Stimulated activated CD4-positive, alpha-beta T cell treated with anti-CD3 and anti-CD28 coated beads, TNF-alpha, amount 100 ng/mL, for 24 hours (primary cell): Measurements from ENCODE around the gene METAP1D.
A peak's percentile ranks its signal among the peaks of the same experiment; 100 is the strongest.

Source experiments
- DNase-seq, 3 experiments: peaks; one replicate each; pipeline ENCODE4 v3.0.0-alpha.2; 2020; ENCODE audit warnings: low read depth in 3 of 3

METAP1D gene

GRCh38 chr2:172080641-172081220 is 81.0 kb downstream of the METAP1D start:
- no peak for DNase-seq

- no peak for DNase-seq
Observed at GRCh38 chr2:172081221-172082022, 81.7 kb downstream of the METAP1D start.

- no peak for DNase-seq
Observed at GRCh38 chr2:172082105-172082943, 82.6 kb downstream of the METAP1D start.

- DNase-seq = no peak
Observed at GRCh38 chr2:172082944-172083627, 83.3 kb downstream of the METAP1D start.

GRCh38 chr2:172083628-172084394 is 84.1 kb downstream of the METAP1D start:
- DNase-seq = no peak

- no peak for DNase-seq
Observed at GRCh38 chr2:172084395-172084644, 84.6 kb downstream of the METAP1D start.

- DNase-seq = peak in 1 of 3 experiments; percentile 65
Observed at GRCh38 chr2:172084645-172085459, 85.1 kb downstream of the METAP1D start.

- no peak for DNase-seq
Observed at GRCh38 chr2:172085460-172086159, 85.9 kb downstream of the METAP1D start, which contains the start of gene DLX1. DLX1 (plus strand) TSS chr2:172085507; CDS start chr2:172085678, 171 bp downstream.

GRCh38 chr2:172086241-172087206 is 86.8 kb downstream of the METAP1D start:
- peak in 1 of 3 experiments; percentile 58 for DNase-seq

- no peak for DNase-seq
Observed at GRCh38 chr2:172087207-172087779, 87.5 kb downstream of the METAP1D start.

GRCh38 chr2:172087780-172088244 is 88.1 kb downstream of the METAP1D start:
- no peak for DNase-seq

GRCh38 chr2:172088245-172089004 is 88.7 kb downstream of the METAP1D start:
- DNase-seq = no peak

- no peak for DNase-seq
Observed at GRCh38 chr2:172089005-172089504, 89.3 kb downstream of the METAP1D start.

GRCh38 chr2:172089633-172090032 is 89.9 kb downstream of the METAP1D start:
- no peak for DNase-seq

- no peak for DNase-seq
Observed at GRCh38 chr2:172090044-172090961, 90.5 kb downstream of the METAP1D start.
